ENCODE results near the gene LRRC49. TPM values are rescaled to one million over a fixed set of nuclear protein-coding genes. Genes with fewer than 3 reads are reported as not detected.

Gene LRRC49
- total and polyA plus RNA-seq, 2 experiments from 2014 or later = 8.5 to 14.6 TPM

DNA sequence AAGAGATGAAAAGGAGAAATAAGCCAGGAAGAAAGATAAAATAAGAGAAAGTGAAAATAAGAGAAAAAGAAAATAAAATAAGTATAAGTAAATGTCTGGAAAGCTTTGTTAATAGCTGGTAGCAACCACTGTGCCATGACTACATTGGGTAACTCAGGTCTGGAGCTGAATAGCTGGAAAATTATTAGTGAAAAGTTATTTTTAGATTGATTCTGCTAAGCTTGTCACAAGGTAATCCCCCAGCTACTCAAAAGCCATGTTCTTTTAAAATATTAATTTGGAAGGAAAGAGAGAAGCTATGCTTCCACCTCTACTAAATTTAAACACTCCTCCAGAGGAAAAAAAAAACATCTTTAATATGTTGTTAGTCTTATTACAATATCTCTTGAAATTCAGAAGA, 117.8 kb downstream of the LRRC49 start:
- DNase-seq (ENCODE audit: low spot score) (no peak), ATAC-seq (no peak)
- Histone ChIP-seq H3K27me3 (ENCODE audit: insufficient read depth) (no peaks in the 10 kb centered on the region), H3K4me3 (no peak overlapping the region), H3K36me3 (ENCODE audit: insufficient read depth) (no peaks in the 10 kb centered on the region), H3K27ac (ENCODE audit: low read depth) (no peak overlapping the region), H3K9me2 (ENCODE audit: insufficient read depth) (no peaks in the 10 kb centered on the region), H3K4me2 (no peak overlapping the region), H3K4me1 (ENCODE audit: insufficient read depth) (no peaks in the 10 kb centered on the region), H4K20me1 (replicated peaks; ENCODE audit: insufficient read depth) (no peaks in the 10 kb centered on the region), H3K79me2 (replicated peaks; ENCODE audit: insufficient read depth) (no peaks in the 10 kb centered on the region), H2AFZ (no peak overlapping the region), H3F3A (replicated peaks; ENCODE audit: low read depth) (no peaks in the 10 kb centered on the region)
- no peaks in the 10 kb centered on the region for H3K4me1 Mint-ChIP-seq
- no peaks in the 10 kb centered on the region for H3K27me3 Mint-ChIP-seq (ENCODE audit: insufficient read depth, low read depth, poor library complexity)
- no peaks in the 10 kb centered on the region for H3K36me3 Mint-ChIP-seq (ENCODE audit: low read depth)
- H3K9me3 Mint-ChIP-seq = no peaks in the 10 kb centered on the region
- no peak overlapping the region for H3K4me3 Mint-ChIP-seq
- TF ChIP-seq, protein P1, sequence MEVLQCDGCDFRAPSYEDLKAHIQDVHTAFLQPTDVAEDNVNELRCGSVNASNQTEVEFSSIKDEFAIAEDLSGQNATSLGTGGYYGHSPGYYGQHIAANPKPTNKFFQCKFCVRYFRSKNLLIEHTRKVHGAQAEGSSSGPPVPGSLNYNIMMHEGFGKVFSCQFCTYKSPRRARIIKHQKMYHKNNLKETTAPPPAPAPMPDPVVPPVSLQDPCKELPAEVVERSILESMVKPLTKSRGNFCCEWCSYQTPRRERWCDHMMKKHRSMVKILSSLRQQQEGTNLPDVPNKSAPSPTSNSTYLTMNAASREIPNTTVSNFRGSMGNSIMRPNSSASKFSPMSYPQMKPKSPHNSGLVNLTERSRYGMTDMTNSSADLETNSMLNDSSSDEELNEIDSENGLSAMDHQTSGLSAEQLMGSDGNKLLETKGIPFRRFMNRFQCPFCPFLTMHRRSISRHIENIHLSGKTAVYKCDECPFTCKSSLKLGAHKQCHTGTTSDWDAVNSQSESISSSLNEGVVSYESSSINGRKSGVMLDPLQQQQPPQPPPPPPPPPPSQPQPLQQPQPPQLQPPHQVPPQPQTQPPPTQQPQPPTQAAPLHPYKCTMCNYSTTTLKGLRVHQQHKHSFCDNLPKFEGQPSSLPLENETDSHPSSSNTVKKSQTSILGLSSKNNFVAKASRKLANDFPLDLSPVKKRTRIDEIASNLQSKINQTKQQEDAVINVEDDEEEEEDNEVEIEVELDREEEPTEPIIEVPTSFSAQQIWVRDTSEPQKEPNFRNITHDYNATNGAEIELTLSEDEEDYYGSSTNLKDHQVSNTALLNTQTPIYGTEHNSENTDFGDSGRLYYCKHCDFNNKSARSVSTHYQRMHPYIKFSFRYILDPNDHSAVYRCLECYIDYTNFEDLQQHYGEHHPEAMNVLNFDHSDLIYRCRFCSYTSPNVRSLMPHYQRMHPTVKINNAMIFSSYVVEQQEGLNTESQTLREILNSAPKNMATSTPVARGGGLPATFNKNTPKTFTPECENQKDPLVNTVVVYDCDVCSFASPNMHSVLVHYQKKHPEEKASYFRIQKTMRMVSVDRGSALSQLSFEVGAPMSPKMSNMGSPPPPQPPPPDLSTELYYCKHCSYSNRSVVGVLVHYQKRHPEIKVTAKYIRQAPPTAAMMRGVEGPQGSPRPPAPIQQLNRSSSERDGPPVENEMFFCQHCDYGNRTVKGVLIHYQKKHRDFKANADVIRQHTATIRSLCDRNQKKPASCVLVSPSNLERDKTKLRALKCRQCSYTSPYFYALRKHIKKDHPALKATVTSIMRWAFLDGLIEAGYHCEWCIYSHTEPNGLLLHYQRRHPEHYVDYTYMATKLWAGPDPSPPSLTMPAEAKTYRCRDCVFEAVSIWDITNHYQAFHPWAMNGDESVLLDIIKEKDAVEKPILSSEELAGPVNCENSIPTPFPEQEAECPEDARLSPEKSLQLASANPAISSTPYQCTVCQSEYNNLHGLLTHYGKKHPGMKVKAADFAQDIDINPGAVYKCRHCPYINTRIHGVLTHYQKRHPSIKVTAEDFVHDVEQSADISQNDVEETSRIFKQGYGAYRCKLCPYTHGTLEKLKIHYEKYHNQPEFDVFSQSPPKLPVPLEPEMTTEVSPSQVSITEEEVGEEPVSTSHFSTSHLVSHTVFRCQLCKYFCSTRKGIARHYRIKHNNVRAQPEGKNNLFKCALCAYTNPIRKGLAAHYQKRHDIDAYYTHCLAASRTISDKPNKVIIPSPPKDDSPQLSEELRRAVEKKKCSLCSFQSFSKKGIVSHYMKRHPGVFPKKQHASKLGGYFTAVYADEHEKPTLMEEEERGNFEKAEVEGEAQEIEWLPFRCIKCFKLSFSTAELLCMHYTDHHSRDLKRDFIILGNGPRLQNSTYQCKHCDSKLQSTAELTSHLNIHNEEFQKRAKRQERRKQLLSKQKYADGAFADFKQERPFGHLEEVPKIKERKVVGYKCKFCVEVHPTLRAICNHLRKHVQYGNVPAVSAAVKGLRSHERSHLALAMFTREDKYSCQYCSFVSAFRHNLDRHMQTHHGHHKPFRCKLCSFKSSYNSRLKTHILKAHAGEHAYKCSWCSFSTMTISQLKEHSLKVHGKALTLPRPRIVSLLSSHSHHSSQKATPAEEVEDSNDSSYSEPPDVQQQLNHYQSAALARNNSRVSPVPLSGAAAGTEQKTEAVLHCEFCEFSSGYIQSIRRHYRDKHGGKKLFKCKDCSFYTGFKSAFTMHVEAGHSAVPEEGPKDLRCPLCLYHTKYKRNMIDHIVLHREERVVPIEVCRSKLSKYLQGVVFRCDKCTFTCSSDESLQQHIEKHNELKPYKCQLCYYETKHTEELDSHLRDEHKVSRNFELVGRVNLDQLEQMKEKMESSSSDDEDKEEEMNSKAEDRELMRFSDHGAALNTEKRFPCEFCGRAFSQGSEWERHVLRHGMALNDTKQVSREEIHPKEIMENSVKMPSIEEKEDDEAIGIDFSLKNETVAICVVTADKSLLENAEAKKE (CRISPR knock-in tag; IDR thresholded peaks at IDR 0.05) = no peak
- TF ChIP-seq POLR2AphosphoS5 (IDR thresholded peaks at IDR 0.05; ENCODE audit: low read depth) = no peak
- no peak for TF ChIP-seq EZH2 (IDR thresholded peaks at IDR 0.05; ENCODE audit: low read depth, unreplicated experiment)
- TF ChIP-seq, protein P2, sequence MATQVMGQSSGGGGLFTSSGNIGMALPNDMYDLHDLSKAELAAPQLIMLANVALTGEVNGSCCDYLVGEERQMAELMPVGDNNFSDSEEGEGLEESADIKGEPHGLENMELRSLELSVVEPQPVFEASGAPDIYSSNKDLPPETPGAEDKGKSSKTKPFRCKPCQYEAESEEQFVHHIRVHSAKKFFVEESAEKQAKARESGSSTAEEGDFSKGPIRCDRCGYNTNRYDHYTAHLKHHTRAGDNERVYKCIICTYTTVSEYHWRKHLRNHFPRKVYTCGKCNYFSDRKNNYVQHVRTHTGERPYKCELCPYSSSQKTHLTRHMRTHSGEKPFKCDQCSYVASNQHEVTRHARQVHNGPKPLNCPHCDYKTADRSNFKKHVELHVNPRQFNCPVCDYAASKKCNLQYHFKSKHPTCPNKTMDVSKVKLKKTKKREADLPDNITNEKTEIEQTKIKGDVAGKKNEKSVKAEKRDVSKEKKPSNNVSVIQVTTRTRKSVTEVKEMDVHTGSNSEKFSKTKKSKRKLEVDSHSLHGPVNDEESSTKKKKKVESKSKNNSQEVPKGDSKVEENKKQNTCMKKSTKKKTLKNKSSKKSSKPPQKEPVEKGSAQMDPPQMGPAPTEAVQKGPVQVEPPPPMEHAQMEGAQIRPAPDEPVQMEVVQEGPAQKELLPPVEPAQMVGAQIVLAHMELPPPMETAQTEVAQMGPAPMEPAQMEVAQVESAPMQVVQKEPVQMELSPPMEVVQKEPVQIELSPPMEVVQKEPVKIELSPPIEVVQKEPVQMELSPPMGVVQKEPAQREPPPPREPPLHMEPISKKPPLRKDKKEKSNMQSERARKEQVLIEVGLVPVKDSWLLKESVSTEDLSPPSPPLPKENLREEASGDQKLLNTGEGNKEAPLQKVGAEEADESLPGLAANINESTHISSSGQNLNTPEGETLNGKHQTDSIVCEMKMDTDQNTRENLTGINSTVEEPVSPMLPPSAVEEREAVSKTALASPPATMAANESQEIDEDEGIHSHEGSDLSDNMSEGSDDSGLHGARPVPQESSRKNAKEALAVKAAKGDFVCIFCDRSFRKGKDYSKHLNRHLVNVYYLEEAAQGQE (IDR thresholded peaks at IDR 0.05; ENCODE audit: unreplicated experiment) = no peak
- no peak for TF ChIP-seq JUNB (IDR thresholded peaks at IDR 0.05; ENCODE audit: unreplicated experiment)
- no peak for TF ChIP-seq STAT1 (IDR thresholded peaks at IDR 0.05; ENCODE audit: unreplicated experiment)
- TF ChIP-seq NANOG (IDR thresholded peaks at IDR 0.05; ENCODE audit: borderline replicate concordance) = no peak
- TF ChIP-seq CREB1 (CRISPR knock-in tag; IDR thresholded peaks at IDR 0.05; ENCODE audit: low read depth) = no peak
- TF ChIP-seq, protein P3, sequence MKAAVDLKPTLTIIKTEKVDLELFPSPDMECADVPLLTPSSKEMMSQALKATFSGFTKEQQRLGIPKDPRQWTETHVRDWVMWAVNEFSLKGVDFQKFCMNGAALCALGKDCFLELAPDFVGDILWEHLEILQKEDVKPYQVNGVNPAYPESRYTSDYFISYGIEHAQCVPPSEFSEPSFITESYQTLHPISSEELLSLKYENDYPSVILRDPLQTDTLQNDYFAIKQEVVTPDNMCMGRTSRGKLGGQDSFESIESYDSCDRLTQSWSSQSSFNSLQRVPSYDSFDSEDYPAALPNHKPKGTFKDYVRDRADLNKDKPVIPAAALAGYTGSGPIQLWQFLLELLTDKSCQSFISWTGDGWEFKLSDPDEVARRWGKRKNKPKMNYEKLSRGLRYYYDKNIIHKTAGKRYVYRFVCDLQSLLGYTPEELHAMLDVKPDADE (IDR thresholded peaks at IDR 0.05) = no peak
- no peak for TF ChIP-seq ZNF331 (CRISPR knock-in tag; IDR thresholded peaks at IDR 0.05; ENCODE audit: low read depth)
- TF ChIP-seq, protein P4, sequence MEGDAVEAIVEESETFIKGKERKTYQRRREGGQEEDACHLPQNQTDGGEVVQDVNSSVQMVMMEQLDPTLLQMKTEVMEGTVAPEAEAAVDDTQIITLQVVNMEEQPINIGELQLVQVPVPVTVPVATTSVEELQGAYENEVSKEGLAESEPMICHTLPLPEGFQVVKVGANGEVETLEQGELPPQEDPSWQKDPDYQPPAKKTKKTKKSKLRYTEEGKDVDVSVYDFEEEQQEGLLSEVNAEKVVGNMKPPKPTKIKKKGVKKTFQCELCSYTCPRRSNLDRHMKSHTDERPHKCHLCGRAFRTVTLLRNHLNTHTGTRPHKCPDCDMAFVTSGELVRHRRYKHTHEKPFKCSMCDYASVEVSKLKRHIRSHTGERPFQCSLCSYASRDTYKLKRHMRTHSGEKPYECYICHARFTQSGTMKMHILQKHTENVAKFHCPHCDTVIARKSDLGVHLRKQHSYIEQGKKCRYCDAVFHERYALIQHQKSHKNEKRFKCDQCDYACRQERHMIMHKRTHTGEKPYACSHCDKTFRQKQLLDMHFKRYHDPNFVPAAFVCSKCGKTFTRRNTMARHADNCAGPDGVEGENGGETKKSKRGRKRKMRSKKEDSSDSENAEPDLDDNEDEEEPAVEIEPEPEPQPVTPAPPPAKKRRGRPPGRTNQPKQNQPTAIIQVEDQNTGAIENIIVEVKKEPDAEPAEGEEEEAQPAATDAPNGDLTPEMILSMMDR (conservative IDR thresholded peaks at IDR 0.05; ENCODE audit: low read depth in 2 of 2) = no peak
- no peak for TF ChIP-seq EZH2phosphoT487 (IDR thresholded peaks at IDR 0.05; ENCODE audit: unreplicated experiment)
- no peak for TF ChIP-seq ZNF114 (CRISPR knock-in tag; IDR thresholded peaks at IDR 0.05)
- H3K27ac Mint-ChIP-seq = no peak overlapping the region

All from GM23338 (cell line).